ENCODE results near the gene NAA38.

NAA38 gene

DNA sequence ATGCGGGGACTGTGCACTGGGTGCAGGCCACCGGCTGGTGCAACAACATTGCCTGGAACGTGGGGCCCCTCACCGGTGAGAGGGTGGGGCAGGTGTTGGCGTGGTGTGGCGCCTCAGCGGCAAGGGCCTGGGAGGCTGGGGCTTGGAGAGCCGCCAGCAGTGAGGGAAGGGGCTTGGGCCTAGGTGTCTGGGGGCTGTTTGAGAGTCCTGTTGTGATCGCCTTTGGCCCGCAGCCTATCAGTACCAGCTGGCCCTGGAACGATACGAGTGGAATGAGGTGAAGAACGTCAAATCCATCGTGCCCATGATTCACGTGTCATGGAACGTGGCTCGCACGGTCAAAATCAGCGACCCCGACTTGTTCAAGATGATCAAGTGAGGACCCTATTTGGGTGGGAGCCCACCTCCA lies 5.1 kb downstream of the NAA38 start:
- DNase-seq, result no peak

DNA sequence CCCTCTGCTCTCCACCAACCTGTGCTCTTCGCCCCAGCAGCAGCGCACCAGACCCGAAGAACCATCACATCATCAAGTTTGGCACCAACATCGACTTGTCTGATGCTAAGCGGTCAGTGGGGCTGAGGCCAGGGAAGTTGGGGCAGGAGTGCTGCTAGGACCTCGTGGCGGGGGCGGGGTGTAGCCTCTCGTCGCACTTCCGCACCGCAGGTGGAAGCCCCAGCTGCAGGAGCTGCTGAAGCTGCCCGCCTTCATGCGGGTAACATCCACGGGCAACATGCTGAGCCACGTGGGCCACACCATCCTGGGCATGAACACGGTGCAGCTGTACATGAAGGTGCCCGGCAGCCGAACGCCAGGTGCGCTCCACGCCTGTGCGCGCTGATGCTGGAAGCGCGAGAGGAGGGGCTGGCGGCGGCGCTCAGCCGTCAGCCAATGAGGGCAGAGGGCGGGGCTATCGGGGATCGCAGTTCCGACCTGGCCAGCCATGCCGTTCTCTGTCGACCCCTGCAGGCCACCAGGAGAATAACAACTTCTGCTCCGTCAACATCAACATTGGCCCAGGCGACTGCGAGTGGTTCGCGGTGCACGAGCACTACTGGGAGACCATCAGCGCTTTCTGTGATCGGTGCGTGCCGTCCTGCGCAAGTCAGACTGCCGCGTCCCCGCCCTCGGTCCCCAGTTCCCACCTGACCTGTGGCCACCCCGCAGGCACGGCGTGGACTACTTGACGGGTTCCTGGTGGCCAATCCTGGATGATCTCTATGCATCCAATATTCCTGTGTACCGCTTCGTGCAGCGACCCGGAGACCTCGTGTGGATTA lies 5.7 kb downstream of the NAA38 start:
- peak; percentile 79 to 93 for DNase-seq

DNA sequence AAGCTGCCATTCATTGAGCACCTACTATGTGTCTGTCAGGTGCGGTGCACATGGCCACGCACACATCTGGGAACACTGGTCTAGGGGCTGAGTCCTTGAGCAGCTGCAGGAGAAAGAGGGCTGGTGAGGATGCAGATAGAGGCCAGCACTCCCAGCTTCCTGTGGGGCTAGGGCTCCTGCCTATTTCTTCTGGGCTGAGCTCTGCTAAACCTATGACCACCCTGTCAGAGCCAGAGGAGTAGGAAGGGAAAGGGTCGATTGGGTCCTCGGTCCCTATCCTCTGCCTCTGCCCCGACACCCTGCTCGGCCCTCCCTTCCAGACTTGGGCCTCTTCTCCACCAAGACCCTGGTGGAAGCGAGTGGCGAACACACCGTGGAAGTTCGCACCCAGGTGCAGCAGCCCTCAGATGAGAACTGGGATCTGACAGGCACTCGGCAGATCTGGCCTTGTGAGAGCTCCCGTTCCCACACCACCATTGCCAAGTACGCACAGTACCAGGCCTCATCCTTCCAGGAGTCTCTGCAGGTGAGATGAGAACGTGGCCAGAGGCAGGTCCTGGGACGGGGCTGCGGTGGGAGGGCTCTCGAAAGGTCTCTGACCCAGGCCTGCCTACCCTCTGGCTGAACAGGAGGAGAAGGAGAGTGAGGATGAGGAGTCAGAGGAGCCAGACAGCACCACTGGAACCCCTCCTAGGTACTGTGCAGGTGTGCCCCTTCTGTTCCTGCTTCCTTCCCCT lies 6.5 kb downstream of the NAA38 start:
- no peak for DNase-seq

DNA sequence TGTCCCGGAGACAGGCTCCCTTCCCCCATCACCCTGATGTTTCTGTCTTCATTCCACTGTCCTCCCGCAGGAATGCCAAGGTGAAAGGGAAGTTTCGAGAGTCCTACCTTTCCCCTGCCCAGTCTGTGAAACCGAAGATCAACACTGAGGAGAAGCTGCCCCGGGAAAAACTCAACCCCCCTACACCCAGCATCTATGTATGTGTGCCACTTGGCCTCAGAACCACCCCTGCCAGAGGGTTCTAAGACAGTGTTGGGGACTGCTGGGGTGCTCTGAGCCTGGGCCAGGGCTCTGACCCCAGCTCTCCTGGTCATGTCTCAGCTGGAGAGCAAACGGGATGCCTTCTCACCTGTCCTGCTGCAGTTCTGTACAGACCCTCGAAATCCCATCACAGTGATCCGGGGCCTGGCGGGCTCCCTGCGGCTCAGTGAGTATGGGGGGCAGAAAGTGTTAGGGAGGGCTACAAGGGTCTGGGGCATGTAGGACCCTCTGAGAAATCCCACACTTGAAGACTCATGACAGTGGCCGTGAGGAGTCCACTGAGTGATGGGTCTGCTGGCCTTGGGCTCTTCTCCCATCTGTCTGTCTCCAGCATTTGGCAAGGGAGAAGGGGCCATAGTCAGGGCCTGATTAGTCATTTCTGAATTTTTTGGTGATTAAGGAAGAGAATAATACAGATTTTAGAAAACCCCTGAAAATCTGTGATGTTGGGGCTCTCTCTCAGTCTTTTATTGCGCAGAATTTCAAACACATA lies 7.4 kb downstream of the NAA38 start:
- DNase-seq, result no peak

DNA sequence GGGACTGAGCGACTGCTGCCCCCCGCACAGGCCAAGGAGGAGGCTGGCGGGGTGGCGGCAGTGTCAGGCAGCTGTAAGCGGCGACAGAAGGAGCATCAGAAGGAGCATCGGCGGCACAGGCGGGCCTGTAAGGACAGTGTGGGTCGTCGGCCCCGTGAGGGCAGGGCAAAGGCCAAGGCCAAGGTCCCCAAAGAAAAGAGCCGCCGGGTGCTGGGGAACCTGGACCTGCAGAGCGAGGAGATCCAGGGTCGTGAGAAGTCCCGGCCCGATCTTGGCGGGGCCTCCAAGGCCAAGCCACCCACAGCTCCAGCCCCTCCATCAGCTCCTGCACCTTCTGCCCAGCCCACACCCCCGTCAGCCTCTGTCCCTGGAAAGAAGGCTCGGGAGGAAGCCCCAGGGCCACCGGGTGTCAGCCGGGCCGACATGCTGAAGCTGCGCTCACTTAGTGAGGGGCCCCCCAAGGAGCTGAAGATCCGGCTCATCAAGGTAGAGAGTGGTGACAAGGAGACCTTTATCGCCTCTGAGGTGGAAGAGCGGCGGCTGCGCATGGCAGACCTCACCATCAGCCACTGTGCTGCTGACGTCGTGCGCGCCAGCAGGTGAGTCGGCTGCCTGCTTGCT lies 8.1 kb downstream of the NAA38 start:
- no peak for DNase-seq

DNA sequence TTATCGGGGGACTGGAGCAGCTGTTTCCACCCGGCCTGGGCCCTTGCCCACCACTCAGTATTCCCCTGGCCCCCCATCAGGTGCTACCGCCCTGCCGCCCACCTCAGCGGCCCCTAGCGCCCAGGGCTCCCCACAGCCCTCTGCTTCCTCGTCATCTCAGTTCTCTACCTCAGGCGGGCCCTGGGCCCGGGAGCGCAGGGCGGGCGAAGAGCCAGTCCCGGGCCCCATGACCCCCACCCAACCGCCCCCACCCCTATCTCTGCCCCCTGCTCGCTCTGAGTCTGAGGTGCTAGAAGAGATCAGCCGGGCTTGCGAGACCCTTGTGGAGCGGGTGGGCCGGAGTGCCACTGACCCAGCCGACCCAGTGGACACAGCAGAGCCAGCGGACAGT lies 8.6 kb downstream of the NAA38 start:
- DNase-seq, result no peak

DNA sequence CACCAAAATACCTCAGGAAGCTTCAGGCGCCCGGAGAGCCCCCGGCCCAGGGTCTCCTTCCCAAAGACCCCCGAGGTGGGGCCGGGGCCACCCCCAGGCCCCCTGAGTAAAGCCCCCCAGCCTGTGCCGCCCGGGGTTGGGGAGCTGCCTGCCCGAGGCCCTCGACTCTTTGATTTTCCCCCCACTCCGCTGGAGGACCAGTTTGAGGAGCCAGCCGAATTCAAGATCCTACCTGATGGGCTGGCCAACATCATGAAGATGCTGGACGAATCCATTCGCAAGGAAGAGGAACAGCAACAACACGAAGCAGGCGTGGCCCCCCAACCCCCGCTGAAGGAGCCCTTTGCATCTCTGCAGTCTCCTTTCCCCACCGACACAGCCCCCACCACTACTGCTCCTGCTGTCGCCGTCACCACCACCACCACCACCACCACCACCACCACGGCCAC lies 9.2 kb downstream of the NAA38 start:
- no peak for DNase-seq

DNA sequence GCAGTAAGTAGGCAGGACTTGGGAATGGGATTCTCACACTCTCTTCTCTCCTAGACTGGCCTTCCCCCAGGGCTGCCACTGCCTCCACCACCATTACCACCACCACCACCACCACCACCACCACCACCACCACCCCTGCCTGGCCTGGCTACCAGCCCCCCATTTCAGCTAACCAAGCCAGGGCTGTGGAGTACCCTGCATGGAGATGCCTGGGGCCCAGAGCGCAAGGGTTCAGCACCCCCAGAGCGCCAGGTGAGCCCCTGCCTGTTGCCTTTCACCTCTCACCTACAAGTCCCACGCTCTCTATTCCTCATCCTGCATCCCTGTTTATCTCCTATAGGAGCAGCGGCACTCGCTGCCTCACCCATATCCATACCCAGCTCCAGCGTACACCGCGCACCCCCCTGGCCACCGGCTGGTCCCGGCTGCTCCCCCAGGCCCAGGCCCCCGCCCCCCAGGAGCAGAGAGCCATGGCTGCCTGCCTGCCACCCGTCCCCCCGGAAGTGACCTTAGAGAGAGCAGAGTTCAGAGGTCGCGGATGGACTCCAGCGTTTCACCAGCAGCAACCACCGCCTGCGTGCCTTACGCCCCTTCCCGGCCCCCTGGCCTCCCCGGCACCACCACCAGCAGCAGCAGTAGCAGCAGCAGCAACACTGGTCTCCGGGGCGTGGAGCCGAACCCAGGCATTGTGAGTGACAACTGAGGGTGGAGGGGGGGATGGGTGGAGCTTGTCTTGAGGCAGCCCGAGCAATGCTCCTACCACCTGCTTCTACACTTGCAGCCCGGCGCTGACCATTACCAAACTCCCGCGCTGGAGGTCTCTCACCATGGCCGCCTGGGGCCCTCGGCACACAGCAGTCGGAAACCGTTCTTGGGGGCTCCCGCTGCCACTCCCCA lies 10.3 kb downstream of the NAA38 start:
- no peak for DNase-seq

DNA sequence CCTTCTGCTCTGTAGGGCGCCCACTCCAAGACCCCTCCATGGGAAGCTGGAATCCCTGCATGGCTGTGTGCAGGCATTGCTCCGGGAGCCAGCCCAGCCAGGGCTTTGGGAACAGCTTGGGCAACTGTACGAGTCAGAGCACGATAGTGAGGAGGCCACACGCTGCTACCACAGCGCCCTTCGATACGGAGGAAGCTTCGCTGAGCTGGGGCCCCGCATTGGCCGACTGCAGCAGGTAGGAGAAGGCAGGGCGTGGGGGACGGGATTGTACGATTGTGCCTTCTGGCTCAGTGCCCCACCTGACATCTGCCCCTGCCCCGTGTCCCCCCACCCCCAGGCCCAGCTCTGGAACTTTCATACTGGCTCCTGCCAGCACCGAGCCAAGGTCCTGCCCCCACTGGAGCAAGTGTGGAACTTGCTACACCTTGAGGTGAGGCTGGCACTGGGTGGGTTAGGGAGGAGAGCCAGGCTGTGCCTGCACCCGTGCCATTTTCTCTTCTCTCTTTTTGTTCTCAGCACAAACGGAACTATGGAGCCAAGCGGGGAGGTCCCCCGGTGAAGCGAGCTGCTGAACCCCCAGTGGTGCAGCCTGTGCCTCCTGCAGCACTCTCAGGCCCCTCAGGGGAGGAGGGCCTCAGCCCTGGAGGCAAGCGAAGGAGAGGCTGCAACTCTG lies 11.2 kb downstream of the NAA38 start:
- no peak for DNase-seq

DNA sequence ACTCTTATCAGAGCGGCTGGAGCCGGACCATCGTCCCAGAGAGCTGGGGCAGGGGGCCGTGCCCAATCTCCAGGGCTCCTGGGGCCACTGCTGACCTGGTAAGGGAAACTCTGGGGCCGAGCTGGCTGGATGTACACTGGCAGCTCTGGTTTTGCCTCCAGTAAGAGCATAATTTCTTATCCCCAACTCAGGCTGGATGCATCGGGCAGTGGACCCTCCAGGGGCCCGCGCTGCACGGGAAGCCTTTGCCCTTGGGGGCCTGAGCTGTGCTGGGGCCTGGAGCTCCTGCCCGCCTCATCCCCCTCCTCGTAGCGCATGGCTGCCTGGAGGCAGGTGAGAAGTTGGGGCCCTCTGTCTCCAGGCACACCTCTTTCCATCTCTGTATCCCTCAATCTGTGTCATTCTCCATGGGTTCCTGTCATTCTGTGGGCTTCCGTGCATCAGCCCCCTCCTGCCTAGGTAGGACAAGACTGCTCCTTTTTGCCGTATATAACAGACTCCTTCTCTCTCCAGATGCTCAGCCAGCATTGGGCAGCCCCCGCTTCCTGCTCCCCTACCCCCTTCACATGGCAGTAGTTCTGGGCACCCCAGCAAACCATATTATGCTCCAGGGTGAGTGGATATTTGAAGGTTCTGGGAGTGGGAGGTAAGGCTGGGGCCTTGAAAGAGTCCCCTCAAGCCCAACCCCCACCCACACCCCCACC lies 11.8 kb downstream of the NAA38 start:
- no peak for DNase-seq

DNA sequence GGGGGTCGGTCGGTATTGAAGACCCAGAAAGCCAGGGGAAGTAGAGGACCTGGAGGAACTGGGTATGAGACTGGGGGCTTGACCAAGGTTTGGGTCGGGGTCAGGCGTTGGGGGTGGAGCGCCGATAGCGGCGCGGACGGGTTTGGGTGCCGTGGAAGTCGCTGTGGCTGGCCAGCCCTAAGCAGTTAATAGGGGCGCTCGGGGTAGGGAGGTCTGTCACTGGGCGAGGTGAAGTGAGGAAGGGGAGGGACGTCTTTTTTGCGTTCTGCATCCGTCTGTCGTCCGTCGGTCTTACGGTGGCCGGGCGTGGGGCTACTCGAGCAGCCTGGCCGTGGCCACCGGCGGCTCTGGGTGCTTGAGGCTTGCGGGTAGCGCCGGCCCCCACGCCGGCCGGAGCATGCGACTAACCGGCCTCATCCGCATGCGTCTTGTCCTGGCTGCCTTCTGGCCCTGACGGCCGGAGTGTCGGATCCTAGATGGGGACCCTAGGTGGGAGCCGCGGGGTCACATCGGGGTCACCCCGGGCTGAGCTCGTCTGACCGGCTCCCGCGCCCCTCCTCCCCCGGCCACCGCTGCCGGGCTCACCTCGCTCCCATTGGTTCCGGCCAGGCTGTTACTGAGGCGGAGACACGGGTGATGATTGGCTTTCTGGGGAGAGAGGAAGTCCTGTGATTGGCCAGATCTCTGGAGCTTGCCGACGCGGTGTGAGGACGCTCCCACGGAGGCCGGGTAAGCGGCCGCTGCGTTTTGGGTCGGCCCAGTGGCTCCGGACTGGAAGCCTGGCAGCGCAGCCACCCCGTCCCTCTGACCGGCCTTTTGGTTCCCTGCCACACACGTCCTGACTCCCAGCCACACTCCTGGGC lies 12.8 kb downstream of the NAA38 start:
- peak; percentile 91 to 97 for DNase-seq

DNA sequence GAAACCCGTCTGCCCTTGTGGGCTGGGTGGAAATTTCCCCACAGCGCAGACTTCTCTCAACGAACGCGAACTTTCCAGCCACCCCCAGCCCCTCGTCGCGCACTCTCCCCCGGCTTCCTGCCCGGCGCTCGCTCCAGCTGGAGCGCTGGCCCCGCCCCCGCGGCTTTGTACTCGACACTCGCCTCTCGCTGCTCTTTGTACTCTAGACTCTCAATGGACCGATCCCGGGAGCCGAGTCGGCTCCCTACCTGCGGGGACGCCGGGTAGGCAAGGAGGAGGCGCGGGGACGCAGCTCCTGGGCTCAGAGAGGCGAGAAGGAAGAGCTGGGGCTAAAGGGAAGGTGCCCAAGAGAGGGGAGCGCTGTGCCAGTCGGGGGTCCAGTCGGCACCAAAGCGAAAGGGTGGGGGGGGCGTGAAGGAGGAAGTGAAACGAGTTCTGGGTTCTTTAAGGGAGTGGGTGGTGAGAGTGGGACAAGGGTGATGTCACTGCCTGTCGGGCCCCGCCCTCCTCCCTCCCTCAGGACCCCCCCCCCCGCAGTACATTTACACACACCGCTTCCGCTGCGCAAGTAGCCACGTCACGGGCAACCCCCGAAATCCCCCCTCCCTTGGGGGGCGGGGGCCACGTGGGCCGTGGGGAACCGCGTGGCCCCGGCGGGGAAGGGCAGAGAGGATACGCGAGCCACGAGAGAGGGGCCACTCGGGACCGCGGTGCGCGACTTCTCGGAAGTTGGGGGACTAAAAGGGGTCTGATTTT lies 13.6 kb downstream of the NAA38 start:
- DNase-seq, result peak; percentile 58 to 68

DNA sequence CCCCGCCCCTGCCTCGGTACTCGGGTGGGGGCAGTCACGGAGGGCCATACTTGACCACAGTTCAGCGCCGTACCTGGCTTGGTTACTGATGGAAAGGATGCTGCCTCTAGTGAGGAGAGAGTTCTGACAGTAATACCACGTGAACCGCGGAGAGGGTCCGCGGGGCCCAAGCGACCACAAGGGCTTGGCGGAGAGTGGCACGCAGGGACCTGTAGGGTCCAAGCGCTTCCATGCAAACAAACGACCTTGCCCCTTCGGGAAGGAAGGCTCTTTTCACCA lies 14.2 kb downstream of the NAA38 start:
- DNase-seq, result no peak

DNA sequence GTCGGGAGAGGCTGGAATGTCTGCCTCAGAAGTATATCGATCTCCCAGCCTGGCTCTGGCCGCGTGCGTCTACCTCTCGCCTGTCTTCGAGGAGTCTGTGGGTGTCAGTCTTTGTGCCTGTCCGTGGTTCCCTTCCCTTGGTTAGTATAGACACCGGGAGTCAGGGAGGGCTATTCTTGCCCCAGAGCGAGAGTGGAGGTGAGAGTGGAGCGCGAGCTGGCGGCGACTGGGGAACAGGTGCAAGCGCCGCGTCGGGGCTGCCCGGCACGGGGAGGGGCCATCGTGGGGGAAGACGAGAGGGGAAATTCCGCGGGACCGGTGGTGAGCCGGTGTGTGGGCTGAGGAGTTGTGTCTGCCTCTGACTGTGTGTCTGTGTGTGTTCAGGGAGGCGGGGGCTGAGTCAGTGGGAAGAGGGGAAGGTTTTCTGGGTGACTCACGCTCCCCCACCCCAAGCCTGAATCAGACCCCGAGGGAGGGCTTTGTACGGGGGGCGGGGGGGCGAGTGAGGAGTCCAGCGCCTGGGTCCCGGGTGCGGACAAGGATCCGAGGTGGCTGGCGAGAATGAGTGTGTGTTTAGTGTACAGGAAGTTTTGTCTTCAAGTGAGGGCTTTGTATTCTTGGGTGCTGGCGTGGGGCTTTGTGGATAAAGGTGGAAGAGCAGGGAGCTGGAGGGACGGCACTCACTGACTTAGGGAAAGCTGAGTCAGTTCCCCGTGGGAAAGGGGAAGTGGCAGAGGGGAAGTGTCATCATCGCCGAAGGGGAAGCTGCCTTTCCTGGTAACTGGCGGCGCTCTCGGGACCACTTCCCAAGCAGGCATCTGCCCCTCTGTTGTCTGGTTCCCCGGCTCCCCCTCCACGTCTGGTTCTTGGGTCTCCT lies 14.7 kb downstream of the NAA38 start:
- DNase-seq, result peak; percentile 41 to 77

DNA sequence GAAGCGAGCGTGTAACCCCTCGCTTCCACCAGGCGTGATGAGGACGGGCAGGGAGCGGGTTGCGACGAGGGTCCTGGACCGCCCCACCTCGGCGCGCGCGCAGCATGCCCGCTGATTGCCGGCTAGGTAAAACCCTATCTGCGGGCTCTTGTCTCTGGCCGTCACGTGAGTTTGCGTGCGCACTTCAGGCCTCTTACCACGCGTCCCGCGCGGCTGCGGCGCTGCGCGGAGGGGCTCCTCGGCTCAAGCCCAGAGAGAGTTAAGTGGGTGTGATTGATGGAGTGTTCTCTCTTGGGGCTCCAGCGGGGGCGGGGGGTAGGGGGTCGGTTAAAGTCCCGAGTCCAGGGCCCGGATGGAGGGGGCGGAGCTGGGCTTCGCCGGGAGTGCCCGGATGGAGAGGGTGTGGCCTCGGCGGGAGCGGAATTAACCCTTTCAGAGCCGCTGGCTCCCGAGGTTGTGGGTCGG lies 15.4 kb downstream of the NAA38 start:
- DNase-seq, result peak; percentile 79 to 89

DNA sequence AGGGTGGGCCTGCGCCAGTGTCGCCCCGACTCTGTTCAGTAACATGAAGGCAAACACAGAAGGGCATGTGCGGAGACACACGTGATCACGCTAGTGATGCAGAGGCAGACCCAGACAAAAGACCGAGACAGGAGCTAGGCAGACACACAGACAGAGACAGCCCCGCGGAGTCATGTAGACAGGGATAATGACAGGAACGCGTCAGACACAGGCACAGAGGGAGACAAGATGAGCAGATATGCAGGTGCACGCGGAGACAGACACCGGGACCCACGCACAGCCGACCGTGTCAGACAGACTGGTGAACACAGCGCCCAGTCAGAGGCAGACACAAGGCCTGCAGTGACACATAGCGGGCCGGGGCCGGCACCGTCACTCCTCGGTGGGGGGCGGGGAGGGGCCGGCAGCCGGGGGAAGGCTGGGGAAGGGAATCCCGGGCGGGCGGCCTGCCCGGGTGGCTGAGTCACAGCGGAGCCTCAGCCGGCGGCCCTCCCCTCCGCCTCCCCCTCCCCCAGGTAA lies 15.9 kb downstream of the NAA38 start:
- DNase-seq, result peak; percentile 72 to 81

DNA sequence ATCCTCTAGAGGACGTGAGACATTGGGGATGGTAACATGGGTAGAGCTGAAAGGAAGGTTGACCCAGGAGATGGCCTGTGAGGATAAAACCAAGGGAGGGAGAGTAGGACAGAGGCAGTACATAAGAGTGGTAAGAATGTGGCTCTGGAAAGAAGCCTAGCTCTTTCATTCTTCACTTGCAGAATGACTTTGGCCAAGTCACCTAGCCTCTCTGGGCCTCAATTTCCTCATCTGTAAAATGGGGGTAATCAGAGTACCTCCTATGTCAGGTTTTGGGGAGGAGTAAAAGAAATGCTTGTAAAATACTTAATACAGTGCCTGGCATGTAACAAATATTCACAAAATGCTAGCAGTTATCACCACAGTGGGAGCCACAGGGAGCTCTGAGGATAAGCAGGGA lies 16.5 kb downstream of the NAA38 start:
- DNase-seq, result no peak

DNA sequence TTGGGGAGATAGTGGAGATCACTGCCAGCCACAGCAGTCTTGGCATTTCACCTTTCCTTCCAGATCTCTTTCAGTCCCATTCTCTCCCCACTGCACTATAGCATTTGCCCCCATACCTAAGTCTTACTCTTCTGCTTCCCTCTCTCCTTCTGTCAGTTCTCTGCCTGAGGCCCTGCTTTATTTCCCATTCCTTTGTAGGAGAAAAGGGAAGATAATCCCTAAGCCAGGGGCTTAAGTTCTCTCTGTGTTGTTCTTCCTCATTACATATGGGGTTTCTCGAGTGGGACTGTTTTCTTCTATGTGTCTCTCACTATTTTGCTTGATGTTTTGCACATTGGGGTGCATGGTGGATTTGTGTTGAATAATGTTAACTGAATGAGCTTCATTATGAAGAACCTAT lies 16.9 kb downstream of the NAA38 start:
- no peak for DNase-seq
